HL-60 (cell line): ENCODE data around the gene WNT7A.
"Not testable (repeated sequence)": the region's sequence is repeated elsewhere in the genome, so short reads cannot be mapped to it uniquely, and the experiment has no call there.

Experiments
- DNase-seq, 2 experiments: peaks; one replicate each; pipeline ENCODE4 v3.0.0-alpha.2; 2010 to 2020; ENCODE audit warnings: low read depth in 1 of 2, low spot score in 1 of 2
- H3K27ac ChIP-seq: fragments of 250-450 bp; sonication (Bioruptor Pico); replicated peaks from 2 replicates; pipeline ENCODE4 v1.5.1; 2020; ENCODE audit warnings: mild to moderate bottlenecking, moderate library complexity
- H3K27me3 ChIP-seq: fragments of 250-450 bp; sonication (Bioruptor Pico); 2 replicates; pipeline ENCODE4 v1.5.1; 2021; ENCODE audit warnings: mild to moderate bottlenecking, moderate library complexity; ENCODE audit not compliant: insufficient read depth, poor library complexity, severe bottlenecking
- H3K4me3 ChIP-seq: replicated peaks from 2 replicates; pipeline ENCODE4 v1.5.1; 2011; ENCODE audit warnings: mild to moderate bottlenecking, control low read depth, low read length; ENCODE audit not compliant: insufficient read depth
- CTCF ChIP-seq: IDR thresholded peaks from one replicate; pipeline ENCODE4 v1.5.1; 2011; ENCODE audit warnings: low read length, control low read depth, inconsistent platforms; ENCODE audit not compliant: insufficient read depth
- GABPA ChIP-seq: IDR thresholded peaks from 2 replicates; pipeline ENCODE4 v1.6.1; 2012; ENCODE audit warnings: low read depth
- POLR2AphosphoS5 ChIP-seq: IDR thresholded peaks from 2 replicates; pipeline ENCODE4 v1.6.1; 2012; ENCODE audit warnings: low read depth
- REST ChIP-seq: IDR thresholded peaks from 2 replicates; pipeline ENCODE4 v1.6.1; 2012; ENCODE audit warnings: low read depth; ENCODE audit not compliant: insufficient replicate concordance
- SPI1 ChIP-seq: IDR thresholded peaks from 2 replicates; pipeline ENCODE4 v1.6.1; 2012; ENCODE audit warnings: low read depth, mild to moderate bottlenecking, borderline replicate concordance
- long read RNA-seq: library from polyadenylated mRNA; unstranded; transcript quantifications from one replicate; pipeline ENCODE4 v2.0.0, GENCODE V29; 2020

Gene WNT7A
- long read RNA-seq: 0 reads

GRCh38 chr3:13879946-13880810, at the start of gene WNT7A:
TSS of gene WNT7A (minus strand) at chr3:13880071. CDS start at chr3:13879816, 255 bp downstream.
- no peak for TF ChIP-seq CTCF
- TF ChIP-seq SPI1: no peak
- TF ChIP-seq REST: no peak
- TF ChIP-seq GABPA: no peak
- no peak for TF ChIP-seq POLR2AphosphoS5
- Histone ChIP-seq H3K27me3 (peaks cover 49% of the 10 kb centered on the region), H3K27ac (no peak within 1 kb of the TSS), H3K4me3 (no peak within 1 kb of the TSS)
- no peak for DNase-seq

GRCh38 chr3:13928741-13929140, 48.9 kb upstream of the WNT7A start:
- H3K27me3 ChIP-seq, DNase-seq, H3K4me3 ChIP-seq, H3K27ac ChIP-seq: not testable (repeated sequence)

GRCh38 chr3:13927295-13927694, 47.4 kb upstream of the WNT7A start:
- Histone ChIP-seq H3K27ac (no peak overlapping the region), H3K4me3 (no peak overlapping the region), H3K27me3 (no peaks in the 10 kb centered on the region)
- DNase-seq: no peak
- TF ChIP-seq CTCF: no peak
- no peak for TF ChIP-seq REST
- no peak for TF ChIP-seq GABPA
- TF ChIP-seq POLR2AphosphoS5: no peak
- no peak for TF ChIP-seq SPI1

GRCh38 chr3:13916375-13916774, 36.5 kb upstream of the WNT7A start:
- no peak for DNase-seq
- no peaks in the 10 kb centered on the region for H3K27me3 ChIP-seq
- no peak overlapping the region for H3K27ac ChIP-seq
- TF ChIP-seq SPI1 (no peak), POLR2AphosphoS5 (no peak), CTCF (no peak), REST (no peak), GABPA (no peak)
- H3K4me3 ChIP-seq: no peak overlapping the region
